ENCODE results near the gene RAD9A.

- no peak for TF ChIP-seq CTCF (IDR thresholded peaks at IDR 0.05)
- no peak for TF ChIP-seq EP300 (IDR thresholded peaks at IDR 0.05)
Observed at GRCh38 chr11:67376873-67377808, 14.6 kb upstream of the RAD9A start.

Data from ovary (tissue), 3 donors.